A549 (cell line): ENCODE data around the gene ADGRL3. TPM values are rescaled to one million over a fixed set of nuclear protein-coding genes. Genes with fewer than 3 reads are reported as not detected.

ENCODE experiments used
- ATAC-seq, 2 experiments: fragments of 200-7000 bp in 1 of 2; fragments of >200 bp in 1 of 2; cut with Nextera tagmentation in 1 of 2; cut with Tn5 transposase in 1 of 2; 3 replicates each; pipeline versions ENCODE4 v1.8.0 to v1.9.1; 2018 to 2020; ENCODE audit warnings: mild to moderate bottlenecking in 1 of 2, moderate library complexity in 1 of 2
- CTCF ChIA-PET: fragments of 300-600 bp; sonication (Branson Sonifier 250); formaldehyde crosslinking; extraction: SDS; loops from one replicate; lab custom pipeline; 2021; ENCODE audit warnings: antibody characterized with exemption, inconsistent platforms; lab: Yijun Ruan, JAX
- POLR2A ChIA-PET: fragments of 350-600 bp; formaldehyde crosslinking; extraction: SDS; loops from one replicate; lab custom pipeline; 2021; ENCODE audit warnings: antibody characterized with exemption, inconsistent platforms; lab: Yijun Ruan, JAX
- DNase-seq, 2 experiments: peaks; one replicate each; pipeline versions ENCODE4 v3.0.0 to v3.0.0-alpha.2; 2011 to 2016; ENCODE audit warnings: low read depth in 1 of 2, low spot score in 1 of 2
- FAIRE-seq: peaks from 2 replicates; lab custom pipeline; 2011; peaks lifted over from hg19 to GRCh38; lab: Jason Lieb, UNC
- H3K27ac ChIP-seq, 2 experiments: fragments of >200 bp; sonication (Bioruptor Twin); formaldehyde crosslinking; 3 replicates each; pipeline ENCODE4 v1.5.1; 2016 to 2017
- H3K4me1 ChIP-seq: fragments of >200 bp; sonication (Bioruptor Twin); formaldehyde crosslinking; 3 replicates; pipeline ENCODE4 v1.6.1; 2016
- H3K4me2 ChIP-seq: fragments of >200 bp; sonication (Bioruptor Twin); formaldehyde crosslinking; 3 replicates; pipeline ENCODE4 v1.6.1; 2016
- H3K4me3 ChIP-seq: fragments of >200 bp; sonication (Bioruptor Twin); formaldehyde crosslinking; 3 replicates; pipeline ENCODE4 v1.5.1; 2016
- H3K9me3 ChIP-seq: fragments of >200 bp; sonication (Bioruptor Twin); formaldehyde crosslinking; 3 replicates; pipeline ENCODE4 v1.6.1; 2016
- BHLHE40 ChIP-seq: IDR thresholded peaks from 2 replicates; pipeline ENCODE4 v1.6.1; 2012; ENCODE audit warnings: low read depth, low read length, inconsistent platforms
- CBX2 ChIP-seq: fragments of 200-600 bp; sonication (generic); IDR thresholded peaks from 2 replicates; pipeline ENCODE4 v1.6.1; 2016; ENCODE audit warnings: low read depth, mild to moderate bottlenecking, borderline replicate concordance
- CBX8 ChIP-seq: fragments of 200-600 bp; sonication (generic); IDR thresholded peaks from 2 replicates; pipeline ENCODE4 v1.6.1; 2016
- CHD4 ChIP-seq: fragments of 200-600 bp; sonication (generic); IDR thresholded peaks from 2 replicates; pipeline ENCODE4 v1.6.1; 2016; ENCODE audit warnings: antibody characterized with exemption, mild to moderate bottlenecking, borderline replicate concordance
- EHF ChIP-seq: fragments of 250-450 bp; sonication (Bioruptor Pico); IDR thresholded peaks from 2 replicates; pipeline ENCODE4 v1.5.0; 2020; ENCODE audit warnings: mild to moderate bottlenecking
- EHMT2 ChIP-seq: fragments of 200-600 bp; sonication (generic); IDR thresholded peaks from 2 replicates; pipeline ENCODE4 v1.6.1; 2016; ENCODE audit warnings: antibody characterized with exemption, low read depth, mild to moderate bottlenecking, moderate library complexity
- FOSB ChIP-seq: fragments of 250-450 bp; sonication (Bioruptor Pico); IDR thresholded peaks from 2 replicates; pipeline ENCODE4 v1.5.0; 2020; ENCODE audit warnings: mild to moderate bottlenecking, moderate library complexity
- FOXS1 ChIP-seq: fragments of 250-450 bp; sonication (Bioruptor Pico); IDR thresholded peaks from 2 replicates; pipeline ENCODE4 v1.5.0; 2020; ENCODE audit warnings: mild to moderate bottlenecking, moderate library complexity
- HDAC2 ChIP-seq: fragments of 200-600 bp; sonication (generic); IDR thresholded peaks from 2 replicates; pipeline ENCODE4 v1.6.1; 2016
- HOXA7 ChIP-seq: fragments of 250-450 bp; sonication (Bioruptor Pico); IDR thresholded peaks from 2 replicates; pipeline ENCODE4 v1.5.0; 2020; ENCODE audit warnings: mild to moderate bottlenecking, moderate library complexity
- HOXB13 ChIP-seq: fragments of 250-450 bp; sonication (Bioruptor Pico); IDR thresholded peaks from 2 replicates; pipeline ENCODE4 v1.5.0; 2020; ENCODE audit warnings: low read depth, mild to moderate bottlenecking, moderate library complexity
- KDM5A ChIP-seq: fragments of 200-600 bp; sonication (generic); IDR thresholded peaks from 2 replicates; pipeline ENCODE4 v1.6.1; 2016; ENCODE audit warnings: antibody characterized with exemption, mild to moderate bottlenecking
- MAFK ChIP-seq: fragments of 450-650 bp; IDR thresholded peaks from 2 replicates; pipeline ENCODE4 v1.6.1; 2014; ENCODE audit not compliant: partially characterized antibody
- MAZ ChIP-seq: fragments of 150-350 bp; IDR thresholded peaks from 2 replicates; pipeline ENCODE4 v1.6.1; 2014; ENCODE audit warnings: antibody characterized with exemption, low read depth, low read length, borderline replicate concordance
- MYC ChIP-seq: IDR thresholded peaks from 2 replicates; pipeline ENCODE4 v1.6.1; 2012; ENCODE audit warnings: mild to moderate bottlenecking, inconsistent platforms, low read length, improper control_type of control experiment, borderline replicate concordance
- NFE2L2 ChIP-seq: fragments of 150-350 bp; conservative IDR thresholded peaks from 2 replicates; pipeline ENCODE4 v1.6.1; 2014; ENCODE audit warnings: low read length
- PHF8 ChIP-seq: fragments of 200-600 bp; sonication (generic); IDR thresholded peaks from 2 replicates; pipeline ENCODE4 v1.6.1; 2016; ENCODE audit warnings: low read depth, mild to moderate bottlenecking, antibody characterized with exemption, moderate library complexity, borderline replicate concordance
- RARB ChIP-seq: fragments of 250-450 bp; sonication (Bioruptor Pico); IDR thresholded peaks from 2 replicates; pipeline ENCODE4 v1.8.0; 2021; ENCODE audit warnings: mild to moderate bottlenecking, moderate library complexity
- RCOR1 ChIP-seq: fragments of 150-350 bp; IDR thresholded peaks from 2 replicates; pipeline ENCODE4 v1.6.1; 2014; ENCODE audit warnings: antibody characterized with exemption, low read length, low read depth
- RFX5 ChIP-seq: fragments of 450-650 bp; IDR thresholded peaks from 2 replicates; pipeline ENCODE4 v1.7.1; 2014; ENCODE audit warnings: antibody characterized with exemption, mild to moderate bottlenecking, moderate library complexity
- RNF2 ChIP-seq: fragments of 200-600 bp; sonication (generic); IDR thresholded peaks from 2 replicates; pipeline ENCODE4 v1.6.1; 2016; ENCODE audit warnings: low read depth, mild to moderate bottlenecking, antibody characterized with exemption, moderate library complexity, borderline replicate concordance
- TFCP2L1 ChIP-seq: fragments of 250-450 bp; sonication (Bioruptor Pico); IDR thresholded peaks from 2 replicates; pipeline ENCODE4 v1.5.0; 2021; ENCODE audit warnings: mild to moderate bottlenecking
- ZC3H11A ChIP-seq: fragments of 450-650 bp; IDR thresholded peaks from 2 replicates; pipeline ENCODE4 v1.6.1; 2014; ENCODE audit warnings: antibody characterized with exemption, mild to moderate bottlenecking
- ZSCAN20 ChIP-seq: fragments of 250-450 bp; sonication (Bioruptor Pico); IDR thresholded peaks from 2 replicates; pipeline ENCODE4 v1.8.0; 2022; ENCODE audit warnings: mild to moderate bottlenecking, moderate library complexity
- WGBS: methylation state at CpG from one replicate; pipeline ENCODE4 v1.1.6; 2017; ENCODE audit errors: missing lambda C conversion rate; 5-methylcytosine and 5-hydroxymethylcytosine counted together
- polyA plus RNA-seq, 4 experiments: library from polyadenylated mRNA; depleted of rRNA in 3 of 4; stranded (reverse); fragments of >200 nt; fragmentation: RNase III in 1 of 4; extraction: RNeasy Plus Mini Kit Qiagen cat#74134 plus additional on column Dnase treatment in 1 of 4; gene quantifications; 2 replicates in 3 of 4; 3 replicates in 1 of 4; pipeline ENCODE4 v1.2.3, GENCODE V29; 2011 to 2017
- TF ChIP-seq, protein P1 (sequence below): fragments of >200 bp; sonication (Bioruptor Twin); formaldehyde crosslinking; IDR thresholded peaks from 3 replicates; pipeline ENCODE4 v1.5.1; 2016
- TF ChIP-seq, protein P2 (sequence below): fragments of >200 bp; sonication (Bioruptor Twin); formaldehyde crosslinking; IDR thresholded peaks from 2 replicates; pipeline ENCODE4 v1.6.1; 2016
- TF ChIP-seq, protein P3 (sequence below): fragments of 200-600 bp; sonication (generic); IDR thresholded peaks from 2 replicates; pipeline ENCODE4 v1.6.1; 2016; ENCODE audit warnings: antibody characterized with exemption, mild to moderate bottlenecking, moderate library complexity
- TF ChIP-seq, protein P4 (sequence below): IDR thresholded peaks from 2 replicates; pipeline ENCODE4 v1.6.1; 2012; ENCODE audit warnings: low read depth, borderline replicate concordance
- TF ChIP-seq, protein P5 (sequence below): fragments of 450-650 bp; IDR thresholded peaks from 2 replicates; pipeline ENCODE4 v1.6.1; 2014; ENCODE audit warnings: antibody characterized with exemption
- TF ChIP-seq, protein P6 (sequence below): fragments of 250-450 bp; sonication (Bioruptor Pico); IDR thresholded peaks from 2 replicates; pipeline ENCODE4 v1.5.0; 2020; ENCODE audit warnings: low read depth, mild to moderate bottlenecking, moderate library complexity

Gene ADGRL3
- polyA plus RNA-seq, 2 of the 4 experiments (the other 2 are of a cell fraction) = 0.05 to 0.12 TPM

DNA sequence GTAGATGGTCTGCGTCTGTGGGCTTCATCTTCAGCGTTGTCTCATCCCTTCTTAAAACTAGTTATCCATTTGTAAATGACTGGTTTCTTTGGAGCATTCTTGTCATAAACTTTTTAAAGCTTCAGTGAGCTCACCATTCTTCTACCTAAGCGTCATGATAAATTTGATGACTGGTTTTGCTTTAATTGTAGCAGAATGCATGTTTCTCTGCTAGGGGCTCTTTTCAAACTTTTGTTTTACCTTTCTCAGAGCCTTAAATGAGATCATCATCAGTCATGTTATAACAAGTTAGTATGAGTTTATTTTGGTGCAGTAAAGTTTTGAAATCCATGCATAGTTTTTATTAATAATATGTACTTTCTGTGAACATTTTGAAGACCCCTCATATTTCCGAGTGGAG, 6.3 kb upstream of the ADGRL3 start:
- Histone ChIP-seq H3K9me3 (no peaks in the 10 kb centered on the region), H3K4me3 (no peak overlapping the region), H3K27ac (no peak overlapping the region), H3K4me2 (no peak overlapping the region), H3K4me1 (no peaks in the 10 kb centered on the region)
- TF ChIP-seq, protein P1, sequence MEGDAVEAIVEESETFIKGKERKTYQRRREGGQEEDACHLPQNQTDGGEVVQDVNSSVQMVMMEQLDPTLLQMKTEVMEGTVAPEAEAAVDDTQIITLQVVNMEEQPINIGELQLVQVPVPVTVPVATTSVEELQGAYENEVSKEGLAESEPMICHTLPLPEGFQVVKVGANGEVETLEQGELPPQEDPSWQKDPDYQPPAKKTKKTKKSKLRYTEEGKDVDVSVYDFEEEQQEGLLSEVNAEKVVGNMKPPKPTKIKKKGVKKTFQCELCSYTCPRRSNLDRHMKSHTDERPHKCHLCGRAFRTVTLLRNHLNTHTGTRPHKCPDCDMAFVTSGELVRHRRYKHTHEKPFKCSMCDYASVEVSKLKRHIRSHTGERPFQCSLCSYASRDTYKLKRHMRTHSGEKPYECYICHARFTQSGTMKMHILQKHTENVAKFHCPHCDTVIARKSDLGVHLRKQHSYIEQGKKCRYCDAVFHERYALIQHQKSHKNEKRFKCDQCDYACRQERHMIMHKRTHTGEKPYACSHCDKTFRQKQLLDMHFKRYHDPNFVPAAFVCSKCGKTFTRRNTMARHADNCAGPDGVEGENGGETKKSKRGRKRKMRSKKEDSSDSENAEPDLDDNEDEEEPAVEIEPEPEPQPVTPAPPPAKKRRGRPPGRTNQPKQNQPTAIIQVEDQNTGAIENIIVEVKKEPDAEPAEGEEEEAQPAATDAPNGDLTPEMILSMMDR = no peak
- no peak for TF ChIP-seq HDAC2
- no peak for TF ChIP-seq BHLHE40
- no peak for TF ChIP-seq FOXS1 (CRISPR knock-in tag)
- TF ChIP-seq, protein P2, sequence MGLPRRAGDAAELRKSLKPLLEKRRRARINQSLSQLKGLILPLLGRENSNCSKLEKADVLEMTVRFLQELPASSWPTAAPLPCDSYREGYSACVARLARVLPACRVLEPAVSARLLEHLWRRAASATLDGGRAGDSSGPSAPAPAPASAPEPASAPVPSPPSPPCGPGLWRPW = no peak
- TF ChIP-seq CBX8 = no peak
- TF ChIP-seq CBX2 = no peak
- TF ChIP-seq MAZ = no peak
- TF ChIP-seq HOXB13 (CRISPR knock-in tag) = no peak
- no peak for TF ChIP-seq RNF2
- no peak for TF ChIP-seq EHMT2
- TF ChIP-seq CHD4 = no peak
- TF ChIP-seq EHF (CRISPR knock-in tag) = no peak
- no peak for TF ChIP-seq RFX5
- TF ChIP-seq TFCP2L1 (CRISPR knock-in tag) = no peak
- TF ChIP-seq PHF8 = no peak
- TF ChIP-seq, protein P3, sequence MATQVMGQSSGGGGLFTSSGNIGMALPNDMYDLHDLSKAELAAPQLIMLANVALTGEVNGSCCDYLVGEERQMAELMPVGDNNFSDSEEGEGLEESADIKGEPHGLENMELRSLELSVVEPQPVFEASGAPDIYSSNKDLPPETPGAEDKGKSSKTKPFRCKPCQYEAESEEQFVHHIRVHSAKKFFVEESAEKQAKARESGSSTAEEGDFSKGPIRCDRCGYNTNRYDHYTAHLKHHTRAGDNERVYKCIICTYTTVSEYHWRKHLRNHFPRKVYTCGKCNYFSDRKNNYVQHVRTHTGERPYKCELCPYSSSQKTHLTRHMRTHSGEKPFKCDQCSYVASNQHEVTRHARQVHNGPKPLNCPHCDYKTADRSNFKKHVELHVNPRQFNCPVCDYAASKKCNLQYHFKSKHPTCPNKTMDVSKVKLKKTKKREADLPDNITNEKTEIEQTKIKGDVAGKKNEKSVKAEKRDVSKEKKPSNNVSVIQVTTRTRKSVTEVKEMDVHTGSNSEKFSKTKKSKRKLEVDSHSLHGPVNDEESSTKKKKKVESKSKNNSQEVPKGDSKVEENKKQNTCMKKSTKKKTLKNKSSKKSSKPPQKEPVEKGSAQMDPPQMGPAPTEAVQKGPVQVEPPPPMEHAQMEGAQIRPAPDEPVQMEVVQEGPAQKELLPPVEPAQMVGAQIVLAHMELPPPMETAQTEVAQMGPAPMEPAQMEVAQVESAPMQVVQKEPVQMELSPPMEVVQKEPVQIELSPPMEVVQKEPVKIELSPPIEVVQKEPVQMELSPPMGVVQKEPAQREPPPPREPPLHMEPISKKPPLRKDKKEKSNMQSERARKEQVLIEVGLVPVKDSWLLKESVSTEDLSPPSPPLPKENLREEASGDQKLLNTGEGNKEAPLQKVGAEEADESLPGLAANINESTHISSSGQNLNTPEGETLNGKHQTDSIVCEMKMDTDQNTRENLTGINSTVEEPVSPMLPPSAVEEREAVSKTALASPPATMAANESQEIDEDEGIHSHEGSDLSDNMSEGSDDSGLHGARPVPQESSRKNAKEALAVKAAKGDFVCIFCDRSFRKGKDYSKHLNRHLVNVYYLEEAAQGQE = no peak
- no peak for TF ChIP-seq ZC3H11A
- TF ChIP-seq KDM5A = no peak
- ATAC-seq = no peak
- ChIA-PET CTCF (interaction anchor here (1.1 kb wide), 1 partner anchor 32 kb away, joined by 3 read pairs; no protein-coding TSS in a partner anchor), POLR2A (no interaction called here)
- no peak for DNase-seq
- no peak for FAIRE-seq
- 27% methylated on average over 4 of the region's 4 CpGs for WGBS

DNA sequence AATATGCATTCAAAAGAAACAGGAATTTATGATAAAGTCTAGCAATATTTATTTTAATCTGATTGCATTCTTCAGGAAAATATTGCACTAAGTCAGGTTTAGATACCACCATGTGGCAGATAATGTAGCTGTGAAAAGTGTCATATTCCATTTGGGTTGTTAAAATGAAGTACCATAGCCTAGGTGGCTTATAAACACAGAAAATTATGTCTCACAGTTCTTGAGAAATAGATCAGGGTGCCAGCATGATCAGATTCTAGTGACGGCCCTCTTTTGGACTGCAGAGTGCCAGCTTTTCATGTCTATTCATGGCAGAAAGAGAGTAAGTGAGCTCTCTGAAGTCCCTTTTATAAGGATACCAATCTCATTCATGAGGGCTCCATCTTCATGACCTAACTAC, 5.6 kb upstream of the ADGRL3 start:
- no peaks in the 10 kb centered on the region for H3K4me1 ChIP-seq
- DNase-seq (no peak), FAIRE-seq (no peak), ATAC-seq (no peak)
- no peak overlapping the region for H3K4me3 ChIP-seq
- CTCF ChIA-PET = interaction anchor here (0.6 kb wide), 1 partner anchor 9 kb away, joined by 3 read pairs; no protein-coding TSS in a partner anchor
- no peak overlapping the region for H3K4me2 ChIP-seq
- POLR2A ChIA-PET = no interaction called here
- WGBS = 20% methylated on average over 1 of the region's 1 CpG
- no peak overlapping the region for H3K27ac ChIP-seq
- H3K9me3 ChIP-seq = no peaks in the 10 kb centered on the region
- TF ChIP-seq FOSB (no peak), MAFK (no peak), NFE2L2 (no peak), MYC (no peak), KDM5A (no peak), ZSCAN20 (CRISPR knock-in tag) (no peak), RARB (no peak), ZC3H11A (no peak), RFX5 (no peak), CHD4 (no peak), HOXA7 (CRISPR knock-in tag) (no peak), RCOR1 (no peak), CBX2 (no peak)
- TF ChIP-seq, protein P4, sequence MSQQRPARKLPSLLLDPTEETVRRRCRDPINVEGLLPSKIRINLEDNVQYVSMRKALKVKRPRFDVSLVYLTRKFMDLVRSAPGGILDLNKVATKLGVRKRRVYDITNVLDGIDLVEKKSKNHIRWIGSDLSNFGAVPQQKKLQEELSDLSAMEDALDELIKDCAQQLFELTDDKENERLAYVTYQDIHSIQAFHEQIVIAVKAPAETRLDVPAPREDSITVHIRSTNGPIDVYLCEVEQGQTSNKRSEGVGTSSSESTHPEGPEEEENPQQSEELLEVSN = no peak
- TF ChIP-seq, protein P5, sequence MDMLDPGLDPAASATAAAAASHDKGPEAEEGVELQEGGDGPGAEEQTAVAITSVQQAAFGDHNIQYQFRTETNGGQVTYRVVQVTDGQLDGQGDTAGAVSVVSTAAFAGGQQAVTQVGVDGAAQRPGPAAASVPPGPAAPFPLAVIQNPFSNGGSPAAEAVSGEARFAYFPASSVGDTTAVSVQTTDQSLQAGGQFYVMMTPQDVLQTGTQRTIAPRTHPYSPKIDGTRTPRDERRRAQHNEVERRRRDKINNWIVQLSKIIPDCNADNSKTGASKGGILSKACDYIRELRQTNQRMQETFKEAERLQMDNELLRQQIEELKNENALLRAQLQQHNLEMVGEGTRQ = no peak
- TF ChIP-seq, protein P6, sequence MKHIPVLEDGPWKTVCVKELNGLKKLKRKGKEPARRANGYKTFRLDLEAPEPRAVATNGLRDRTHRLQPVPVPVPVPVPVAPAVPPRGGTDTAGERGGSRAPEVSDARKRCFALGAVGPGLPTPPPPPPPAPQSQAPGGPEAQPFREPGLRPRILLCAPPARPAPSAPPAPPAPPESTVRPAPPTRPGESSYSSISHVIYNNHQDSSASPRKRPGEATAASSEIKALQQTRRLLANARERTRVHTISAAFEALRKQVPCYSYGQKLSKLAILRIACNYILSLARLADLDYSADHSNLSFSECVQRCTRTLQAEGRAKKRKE = no peak
